Measurements from ENCODE around the gene PNKD. TPM values are rescaled to one million over a fixed set of nuclear protein-coding genes. Genes with fewer than 3 reads are reported as not detected.

PNKD gene
- total RNA-seq, 1 experiment from 2014 or later, result 61.3 TPM

DNA sequence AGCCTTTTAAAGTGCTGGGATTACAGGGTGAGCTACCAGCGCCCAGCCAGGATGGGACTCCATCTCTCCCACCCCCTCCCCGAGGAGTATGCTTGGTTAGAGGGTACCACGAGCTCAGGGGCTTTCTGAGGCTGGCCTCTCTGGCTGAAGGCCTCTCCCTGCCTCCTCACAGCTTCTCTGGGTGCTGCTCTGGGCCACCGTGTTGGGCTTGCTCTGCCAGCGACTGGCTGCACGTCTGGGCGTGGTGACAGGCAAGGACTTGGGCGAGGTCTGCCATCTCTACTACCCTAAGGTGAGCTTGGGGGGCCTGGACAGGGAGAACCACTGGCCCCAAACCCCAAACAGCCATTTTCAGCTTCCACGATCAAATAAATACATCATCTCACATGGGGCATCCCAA is 114.7 kb downstream of the PNKD start:
- H3K4me3 ChIP-seq (ENCODE audit: insufficient read depth, low read depth, low read length), result no peak overlapping the region

DNA sequence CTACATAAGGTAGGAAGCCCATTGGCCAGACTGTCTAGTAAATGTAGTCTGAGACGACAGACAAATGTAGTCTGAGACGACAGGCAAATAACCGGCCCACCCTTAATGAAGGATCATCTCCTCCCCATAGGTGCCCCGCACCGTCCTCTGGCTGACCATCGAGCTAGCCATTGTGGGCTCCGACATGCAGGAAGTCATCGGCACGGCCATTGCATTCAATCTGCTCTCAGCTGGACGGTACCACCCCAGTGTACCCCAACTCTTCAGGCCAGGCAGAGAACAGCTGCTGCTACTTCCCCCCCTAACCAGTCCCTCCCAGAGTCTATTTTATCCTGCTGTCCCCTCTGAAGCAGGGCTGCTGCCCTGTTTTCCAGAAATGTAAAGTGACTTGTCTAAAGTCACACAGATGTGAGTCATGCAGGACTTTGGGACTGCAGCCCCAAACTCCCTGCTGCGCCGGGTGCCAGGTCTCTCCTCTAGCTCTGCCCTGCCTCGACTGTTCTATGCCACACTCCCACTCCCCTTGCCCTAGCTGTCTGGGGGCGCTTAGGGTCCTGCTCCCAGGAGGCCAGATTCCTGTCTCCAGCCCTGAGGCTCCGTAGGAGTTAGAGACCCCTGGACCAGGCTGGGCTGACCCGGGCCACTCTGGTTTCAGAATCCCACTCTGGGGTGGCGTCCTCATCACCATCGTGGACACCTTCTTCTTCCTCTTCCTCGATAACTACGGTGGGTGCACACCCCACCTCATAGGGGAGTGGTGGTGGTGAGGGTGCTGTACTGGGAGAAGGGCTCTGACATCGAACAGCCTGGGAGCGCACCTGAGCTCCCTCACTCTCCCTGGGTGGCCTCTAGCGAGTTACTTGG is 116.4 kb downstream of the PNKD start:
- peak; percentile 79 for DNase-seq
- H3K36me3 ChIP-seq (replicated peaks; ENCODE audit: control insufficient read depth, insufficient read depth, low read length), result no peaks in the 10 kb centered on the region
- H3K4me3 ChIP-seq (ENCODE audit: insufficient read depth, low read depth, low read length), result peak overlapping the region; percentile 66
- H3K27me3 ChIP-seq (ENCODE audit: control insufficient read depth, insufficient read depth, low read length), result peaks cover 12% of the 10 kb centered on the region

More for the DNA sequence above, 114.7 kb downstream of the PNKD start:
- no peak for DNase-seq
- Histone ChIP-seq H3K27me3 (ENCODE audit: control insufficient read depth, insufficient read depth, low read length) (peaks cover 12% of the 10 kb centered on the region), H3K36me3 (replicated peaks; ENCODE audit: control insufficient read depth, insufficient read depth, low read length) (no peaks in the 10 kb centered on the region)

DNA sequence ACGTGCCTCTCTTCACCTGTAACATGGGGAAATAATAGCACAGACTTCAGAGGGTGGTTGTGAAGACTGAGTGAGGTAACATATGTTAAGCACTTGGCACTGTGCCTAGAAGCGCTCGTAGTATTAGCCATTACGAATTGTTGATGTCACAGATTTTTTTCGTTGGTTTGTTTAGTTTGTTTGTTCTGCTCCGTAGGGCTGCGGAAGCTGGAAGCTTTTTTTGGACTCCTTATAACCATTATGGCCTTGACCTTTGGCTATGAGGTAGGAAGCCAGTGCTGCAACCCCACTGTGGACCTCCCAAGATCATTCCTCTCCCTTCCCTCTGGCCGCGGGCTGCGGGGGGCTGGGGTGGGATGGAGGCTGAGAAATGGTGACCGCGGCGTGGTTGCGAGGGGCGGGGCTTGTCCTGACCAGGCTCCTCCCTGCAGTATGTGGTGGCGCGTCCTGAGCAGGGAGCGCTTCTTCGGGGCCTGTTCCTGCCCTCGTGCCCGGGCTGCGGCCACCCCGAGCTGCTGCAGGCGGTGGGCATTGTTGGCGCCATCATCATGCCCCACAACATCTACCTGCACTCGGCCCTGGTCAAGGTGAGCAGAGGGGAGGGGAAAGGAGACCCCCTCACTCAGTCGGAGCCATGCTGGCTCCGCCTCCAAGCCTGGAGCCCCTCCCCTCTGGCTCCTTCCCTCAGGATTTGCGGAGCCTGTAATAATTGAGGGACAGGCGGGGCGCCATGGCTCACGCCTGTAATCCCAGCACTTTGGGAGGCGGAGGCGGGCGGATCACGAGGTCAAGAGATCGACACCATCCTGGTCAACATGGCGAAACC is 117.3 kb downstream of the PNKD start:
- peak overlapping the region; percentile 66 for H3K4me3 ChIP-seq (ENCODE audit: insufficient read depth, low read depth, low read length)
- H3K27me3 ChIP-seq (ENCODE audit: control insufficient read depth, insufficient read depth, low read length), result peaks cover 9% of the 10 kb centered on the region
- no peaks in the 10 kb centered on the region for H3K36me3 ChIP-seq (replicated peaks; ENCODE audit: control insufficient read depth, insufficient read depth, low read length)
- DNase-seq, result peak; percentile 95

DNA sequence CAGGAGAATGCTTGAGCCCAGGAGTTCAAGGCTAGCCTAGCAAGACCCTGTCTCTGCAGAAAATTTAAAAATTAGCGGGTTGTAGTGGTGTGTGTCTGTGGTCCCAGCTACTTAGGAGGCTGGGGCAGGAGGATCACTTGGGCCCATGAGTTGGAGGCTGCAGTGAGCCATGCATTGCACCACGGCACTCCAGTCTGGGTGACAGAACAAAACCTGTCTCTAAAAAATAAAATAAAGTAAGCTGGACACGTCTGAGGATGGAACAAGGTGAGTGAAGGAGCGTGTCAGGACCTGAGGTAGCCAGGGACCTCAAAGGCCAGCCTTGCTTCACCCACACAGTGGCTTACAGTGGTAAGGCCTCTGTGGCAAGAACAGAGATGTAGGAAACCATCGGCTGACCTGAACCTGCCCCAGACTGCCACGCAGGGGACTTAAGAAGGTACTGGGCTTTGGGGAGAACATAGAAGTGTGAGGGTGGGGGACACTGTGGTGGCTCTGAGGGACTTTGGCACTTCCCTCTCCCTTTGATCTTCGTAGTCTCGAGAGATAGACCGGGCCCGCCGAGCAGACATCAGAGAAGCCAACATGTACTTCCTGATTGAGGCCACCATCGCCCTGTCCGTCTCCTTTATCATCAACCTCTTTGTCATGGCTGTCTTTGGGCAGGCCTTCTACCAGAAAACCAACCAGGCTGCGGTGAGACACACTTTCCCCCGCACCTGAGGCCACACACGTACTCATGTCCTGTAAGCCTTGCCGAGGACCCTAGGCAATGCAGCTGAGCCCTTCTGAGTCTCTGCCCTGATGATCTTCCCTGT is 119.2 kb downstream of the PNKD start:
- H3K27me3 ChIP-seq (ENCODE audit: control insufficient read depth, insufficient read depth, low read length), result peaks cover 9% of the 10 kb centered on the region
- no peaks in the 10 kb centered on the region for H3K36me3 ChIP-seq (replicated peaks; ENCODE audit: control insufficient read depth, insufficient read depth, low read length)
- H3K4me3 ChIP-seq (ENCODE audit: insufficient read depth, low read depth, low read length), result no peak overlapping the region
- DNase-seq, result no peak

DNA sequence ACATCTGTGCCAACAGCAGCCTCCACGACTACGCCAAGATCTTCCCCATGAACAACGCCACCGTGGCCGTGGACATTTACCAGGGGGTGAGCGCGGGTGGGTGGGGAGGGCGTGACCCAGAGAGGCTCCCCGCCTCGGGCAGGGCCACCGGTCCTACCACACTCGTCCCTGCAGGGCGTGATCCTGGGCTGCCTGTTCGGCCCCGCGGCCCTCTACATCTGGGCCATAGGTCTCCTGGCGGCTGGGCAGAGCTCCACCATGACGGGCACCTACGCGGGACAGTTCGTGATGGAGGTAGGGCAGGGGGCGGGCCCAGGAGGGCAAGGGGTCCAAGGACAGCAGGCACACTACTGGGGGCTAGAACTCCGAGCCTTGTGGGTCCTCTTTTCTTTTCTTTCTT is 120.9 kb downstream of the PNKD start:
- H3K27me3 ChIP-seq (ENCODE audit: control insufficient read depth, insufficient read depth, low read length), result peaks cover 9% of the 10 kb centered on the region
- H3K4me3 ChIP-seq (ENCODE audit: insufficient read depth, low read depth, low read length), result no peak overlapping the region
- no peak for DNase-seq
- H3K36me3 ChIP-seq (replicated peaks; ENCODE audit: control insufficient read depth, insufficient read depth, low read length), result no peaks in the 10 kb centered on the region

DNA sequence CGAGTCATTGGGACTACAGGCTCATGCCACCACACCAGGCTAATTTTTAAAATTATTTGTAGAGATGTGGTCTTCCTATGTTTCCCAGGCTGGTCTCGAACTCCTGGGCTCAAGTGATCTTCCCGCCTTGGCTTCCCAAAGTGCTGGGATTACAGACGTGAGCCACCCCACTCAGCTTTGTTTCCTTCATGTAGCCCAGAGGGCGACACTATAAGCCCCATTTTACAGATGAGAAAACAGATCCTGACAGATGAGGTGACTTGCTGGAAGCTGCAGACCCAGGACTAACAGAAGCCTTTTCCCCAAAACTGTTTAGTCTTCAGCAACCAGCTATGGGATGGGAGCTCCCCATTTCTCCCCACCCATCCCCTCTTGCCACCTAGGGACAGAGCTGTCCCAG is 122.1 kb downstream of the PNKD start:
- no peak for DNase-seq
- Histone ChIP-seq H3K27me3 (ENCODE audit: control insufficient read depth, insufficient read depth, low read length) (peaks cover 11% of the 10 kb centered on the region), H3K4me3 (ENCODE audit: insufficient read depth, low read depth, low read length) (no peak overlapping the region), H3K36me3 (replicated peaks; ENCODE audit: control insufficient read depth, insufficient read depth, low read length) (no peaks in the 10 kb centered on the region)

DNA sequence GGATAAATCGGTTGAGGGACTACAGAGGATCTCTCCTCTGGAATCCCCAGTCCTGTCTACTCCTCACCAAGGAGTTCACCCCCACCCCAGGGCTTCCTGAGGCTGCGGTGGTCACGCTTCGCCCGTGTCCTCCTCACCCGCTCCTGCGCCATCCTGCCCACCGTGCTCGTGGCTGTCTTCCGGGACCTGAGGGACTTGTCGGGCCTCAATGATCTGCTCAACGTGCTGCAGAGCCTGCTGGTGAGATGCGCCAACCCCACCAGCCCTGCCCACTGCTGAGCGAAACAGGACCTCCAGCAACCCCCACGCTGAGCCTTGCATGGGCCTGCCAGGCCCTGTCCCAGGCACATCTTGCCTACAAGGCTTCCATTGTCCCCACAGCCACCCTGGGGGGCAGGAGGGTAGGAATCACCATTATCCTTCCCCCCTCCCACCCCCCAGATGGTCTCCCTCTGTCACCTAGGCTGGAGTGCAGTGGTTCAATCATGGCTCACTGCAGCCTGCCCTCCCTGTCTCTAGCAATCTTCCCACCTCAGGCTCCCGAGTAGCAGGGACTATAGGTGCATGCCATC is 122.7 kb downstream of the PNKD start:
- Histone ChIP-seq H3K36me3 (replicated peaks; ENCODE audit: control insufficient read depth, insufficient read depth, low read length) (no peaks in the 10 kb centered on the region), H3K4me3 (ENCODE audit: insufficient read depth, low read depth, low read length) (no peak overlapping the region), H3K27me3 (ENCODE audit: control insufficient read depth, insufficient read depth, low read length) (peaks cover 16% of the 10 kb centered on the region)
- DNase-seq, result no peak

DNA sequence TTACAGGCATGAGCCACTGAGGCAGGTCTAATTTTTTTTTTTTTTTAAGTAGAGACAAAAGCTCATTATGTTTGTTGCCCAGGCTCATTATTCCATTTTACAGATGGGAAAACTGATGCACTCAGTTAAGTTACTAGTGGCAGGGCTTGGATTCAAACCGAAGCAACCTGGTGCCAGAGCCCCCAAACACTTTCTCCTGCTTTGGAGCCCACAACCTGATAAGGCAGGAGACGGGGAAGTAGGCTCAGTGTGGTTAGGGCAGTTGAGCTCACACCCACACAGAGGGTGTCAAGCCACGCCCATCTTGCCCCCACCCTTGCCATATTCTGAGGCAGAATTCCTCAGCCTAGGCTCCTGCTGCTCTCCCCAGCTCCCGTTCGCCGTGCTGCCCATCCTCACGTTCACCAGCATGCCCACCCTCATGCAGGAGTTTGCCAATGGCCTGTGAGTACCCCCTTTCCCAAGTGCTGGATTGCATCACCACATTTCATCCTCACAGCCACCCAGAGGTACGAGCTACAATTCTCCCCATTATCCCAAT is 123.5 kb downstream of the PNKD start:
- Histone ChIP-seq H3K4me3 (ENCODE audit: insufficient read depth, low read depth, low read length) (no peak overlapping the region), H3K27me3 (ENCODE audit: control insufficient read depth, insufficient read depth, low read length) (peaks cover 25% of the 10 kb centered on the region), H3K36me3 (replicated peaks; ENCODE audit: control insufficient read depth, insufficient read depth, low read length) (no peaks in the 10 kb centered on the region)
- peak; percentile 68 for DNase-seq

DNA sequence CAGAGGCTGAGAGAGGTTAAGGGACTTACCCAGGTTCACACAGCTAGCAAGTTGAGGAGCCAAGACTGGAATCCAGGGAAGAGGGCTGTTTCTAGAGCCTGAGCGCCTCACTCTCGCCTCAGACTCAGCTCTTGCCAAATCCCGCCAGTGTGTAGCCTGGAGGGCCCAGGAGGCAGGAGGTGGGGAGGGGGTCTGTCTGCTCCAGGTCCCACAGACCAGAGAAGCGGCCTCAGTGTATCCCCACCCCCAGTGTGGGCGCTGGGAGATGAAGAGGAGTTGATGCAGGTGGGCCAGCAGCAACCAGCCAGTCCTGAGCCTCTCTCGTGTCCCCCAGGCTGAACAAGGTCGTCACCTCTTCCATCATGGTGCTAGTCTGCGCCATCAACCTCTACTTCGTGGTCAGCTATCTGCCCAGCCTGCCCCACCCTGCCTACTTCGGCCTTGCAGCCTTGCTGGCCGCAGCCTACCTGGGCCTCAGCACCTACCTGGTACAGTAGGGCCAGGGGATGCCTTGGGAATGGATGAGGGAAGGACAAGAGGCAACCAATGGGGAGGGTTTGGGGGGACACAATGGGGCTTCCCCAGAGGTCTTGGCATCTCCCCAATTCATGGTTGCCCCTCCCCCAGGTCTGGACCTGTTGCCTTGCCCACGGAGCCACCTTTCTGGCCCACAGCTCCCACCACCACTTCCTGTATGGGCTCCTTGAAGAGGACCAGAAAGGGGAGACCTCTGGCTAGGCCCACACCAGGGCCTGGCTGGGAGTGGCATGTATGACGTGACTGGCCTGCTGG is 124.2 kb downstream of the PNKD start:
- Histone ChIP-seq H3K27me3 (ENCODE audit: control insufficient read depth, insufficient read depth, low read length) (peaks cover 31% of the 10 kb centered on the region), H3K4me3 (ENCODE audit: insufficient read depth, low read depth, low read length) (no peak overlapping the region), H3K36me3 (replicated peaks; ENCODE audit: control insufficient read depth, insufficient read depth, low read length) (no peaks in the 10 kb centered on the region)
- DNase-seq, result no peak

DNA sequence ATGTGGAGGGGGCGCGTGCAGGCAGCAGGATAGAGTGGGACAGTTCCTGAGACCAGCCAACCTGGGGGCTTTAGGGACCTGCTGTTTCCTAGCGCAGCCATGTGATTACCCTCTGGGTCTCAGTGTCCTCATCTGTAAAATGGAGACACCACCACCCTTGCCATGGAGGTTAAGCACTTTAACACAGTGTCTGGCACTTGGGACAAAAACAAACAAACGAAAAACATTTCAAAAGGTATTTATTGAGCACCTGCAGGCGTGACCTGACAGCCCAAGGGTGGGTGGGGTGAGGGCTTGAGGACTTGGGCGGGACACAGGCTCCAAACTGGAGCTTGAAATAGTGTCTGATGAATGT is 124.7 kb downstream of the PNKD start:
- no peak for DNase-seq
- Histone ChIP-seq H3K36me3 (replicated peaks; ENCODE audit: control insufficient read depth, insufficient read depth, low read length) (no peaks in the 10 kb centered on the region), H3K4me3 (ENCODE audit: insufficient read depth, low read depth, low read length) (peak overlapping the region; percentile 64; the same call in 1 of the 2 replicates), H3K27me3 (ENCODE audit: control insufficient read depth, insufficient read depth, low read length) (peaks cover 31% of the 10 kb centered on the region)

DNA sequence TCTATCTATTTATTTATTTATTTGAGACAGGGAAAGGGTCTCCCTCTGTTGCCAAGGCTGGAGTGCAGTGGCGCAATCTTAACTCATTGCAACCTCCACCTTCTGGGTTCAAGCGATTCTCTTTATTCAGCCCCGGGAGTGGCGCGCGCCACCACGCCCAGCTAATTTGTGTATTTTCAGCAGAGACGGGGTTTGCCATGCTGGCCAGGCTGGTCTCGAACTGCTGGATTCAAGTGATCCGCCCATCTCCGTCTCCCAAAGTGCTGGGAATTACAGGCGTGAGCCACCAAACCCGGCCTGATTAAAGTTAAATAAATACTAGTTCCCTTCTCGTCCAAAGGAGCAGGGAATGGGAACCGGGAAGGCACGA is 125.1 kb downstream of the PNKD start:
- H3K36me3 ChIP-seq (replicated peaks; ENCODE audit: control insufficient read depth, insufficient read depth, low read length), result no peaks in the 10 kb centered on the region
- no peak for DNase-seq
- H3K27me3 ChIP-seq (ENCODE audit: control insufficient read depth, insufficient read depth, low read length), result peaks cover 31% of the 10 kb centered on the region
- peak overlapping the region; percentile 64 for H3K4me3 ChIP-seq (ENCODE audit: insufficient read depth, low read depth, low read length)

DNA sequence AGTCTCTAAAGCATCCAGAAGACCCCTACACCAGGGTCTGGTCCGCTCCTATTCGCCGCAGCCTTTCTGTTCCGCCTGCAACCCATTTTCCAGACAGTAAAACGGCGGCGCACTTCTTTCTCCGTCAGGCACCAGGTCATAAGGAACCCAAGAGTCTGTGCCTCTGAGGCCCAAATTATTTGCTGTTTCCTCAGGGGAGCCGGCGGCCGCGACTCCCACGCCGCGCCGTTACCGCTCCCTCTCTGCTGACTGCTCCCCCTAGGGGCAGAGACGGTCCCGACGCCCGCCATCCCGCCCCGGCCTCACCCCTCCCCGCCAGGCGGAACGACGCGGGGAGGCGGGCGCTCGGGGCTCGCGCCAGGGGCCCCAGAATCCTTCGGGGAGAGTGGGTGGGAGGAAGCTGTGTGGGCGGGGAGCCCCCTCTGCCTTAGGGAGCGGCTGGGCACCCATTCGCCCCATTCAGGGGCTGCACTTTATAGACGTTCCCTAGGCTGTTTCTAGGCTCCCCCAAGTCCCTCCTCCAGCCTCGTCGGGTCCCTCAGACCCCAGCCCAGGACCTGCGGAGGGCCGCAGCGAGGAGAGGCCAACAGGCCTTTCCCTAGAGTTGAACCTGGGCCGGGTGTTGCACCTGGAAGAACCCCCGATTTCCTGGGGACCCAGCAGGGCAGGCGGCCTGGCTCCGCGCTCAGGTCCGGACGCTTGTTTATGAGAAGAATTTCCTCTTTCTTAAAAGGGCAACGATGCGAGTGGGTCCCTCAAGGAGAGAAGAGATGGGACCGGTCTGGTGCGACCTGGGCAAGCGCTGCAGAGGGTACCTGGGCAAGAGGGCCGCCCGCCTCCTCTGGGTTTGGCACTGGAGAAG is 125.7 kb downstream of the PNKD start:
- H3K27me3 ChIP-seq (ENCODE audit: control insufficient read depth, insufficient read depth, low read length), result peaks cover 31% of the 10 kb centered on the region
- peak; percentile 96 for DNase-seq
- no peaks in the 10 kb centered on the region for H3K36me3 ChIP-seq (replicated peaks; ENCODE audit: control insufficient read depth, insufficient read depth, low read length)
- peak overlapping the region; percentile 64 for H3K4me3 ChIP-seq (ENCODE audit: insufficient read depth, low read depth, low read length)
